Gastrocnemius medialis (tissue), 4 donors: ENCODE data around the gene ALG12. TPM values are rescaled to one million over a fixed set of nuclear protein-coding genes. Genes with fewer than 3 reads are reported as not detected.

Experiments
- ATAC-seq, 2 donors: fragments of 150-250 bp; one replicate each; pipeline ENCODE4 v1.9.1; 2016
- DNase-seq, 2 donors: peaks; one replicate each; pipeline ENCODE4 v3.0.0-alpha.2; 2019
- H3K27ac ChIP-seq, 4 donors: fragments of 200-600 bp; sonication (generic); 1 replicate in 1 of 4; 2 replicates in 3 of 4; pipeline ENCODE4 v1.5.1; 2016 to 2018; ENCODE audit warnings: mild to moderate bottlenecking in 2 of 4, moderate library complexity in 1 of 4
- H3K27me3 ChIP-seq, 3 donors: fragments of 200-600 bp; sonication (generic) in 2 of 3; 1 replicate in 1 of 3; 2 replicates in 2 of 3; pipeline versions ENCODE4 v1.5.1 to v1.6.0; 2016 to 2019; ENCODE audit warnings: mild to moderate bottlenecking in 1 of 3, moderate library complexity in 1 of 3
- H3K36me3 ChIP-seq, 2 donors: fragments of 200-600 bp; sonication (generic) in 1 of 2; one replicate each; pipeline ENCODE4 v1.5.1; 2017 to 2018
- H3K4me1 ChIP-seq, 2 donors: fragments of 200-600 bp; sonication (generic) in 1 of 2; one replicate each; pipeline ENCODE4 v1.5.1; 2016 to 2017; ENCODE audit warnings: mild to moderate bottlenecking in 2 of 2
- H3K4me3 ChIP-seq, 4 donors: fragments of 200-600 bp; sonication (generic) in 3 of 4; 1 replicate in 1 of 4; 2 replicates in 3 of 4; pipeline ENCODE4 v1.5.1; 2016 to 2019; ENCODE audit warnings: mild to moderate bottlenecking in 2 of 4
- H3K9me3 ChIP-seq, 3 donors: fragments of 200-600 bp; sonication (generic) in 2 of 3; 1 replicate in 1 of 3; 2 replicates in 2 of 3; pipeline ENCODE4 v1.5.1; 2016 to 2019
- CTCF ChIP-seq, 5 experiments: fragments of 450-650 bp in 3 of 5; fragments of 200-600 bp in 2 of 5; sonication (generic) in 2 of 5; IDR thresholded peaks in 4 of 5; conservative IDR thresholded peaks in 1 of 5; 1 replicate in 4 of 5; 2 replicates in 1 of 5; pipeline ENCODE4 v1.5.1; 2016 to 2019; ENCODE audit warnings: antibody characterized with exemption in 5 of 5, mild to moderate bottlenecking in 3 of 5, moderate library complexity in 3 of 5
- POLR2A ChIP-seq, 2 donors: fragments of 450-650 bp; IDR thresholded peaks; one replicate each; pipeline ENCODE4 v1.6.1; 2017; ENCODE audit warnings: antibody characterized with exemption in 2 of 2, mild to moderate bottlenecking in 2 of 2, moderate library complexity in 2 of 2
- in situ Hi-C, 4 donors: fragments of 200-750 bp; cut with MboI; loops; one replicate each; pipeline versions ENCODE4 v1.15.0 to v1.8.0; 2017; ENCODE audit warnings: low sequenced_read_pairs in 4 of 4
- intact Hi-C: fragments of 100-400 bp; cut with DNase I; formaldehyde crosslinking; loops from one replicate; pipeline ENCODE4 v1.15.1; 2023; ENCODE audit warnings: low total_unique reads
- total RNA-seq, 4 donors: library from RNA; depleted of rRNA; stranded (reverse); fragments of >200 nt; gene quantifications; one replicate each; pipeline versions ENCODE4 v1.1.0 to v1.2.3, GENCODE V29; 2016

ALG12 gene
- total RNA-seq, 4 donors from 2014 or later = 6.4 to 9.6 (median 8.2) TPM

- Histone ChIP-seq H3K4me3 (no peak overlapping the region), H3K36me3 (peaks cover 0 to 13% of the 10 kb centered on the region in 2 donors), H3K27me3 (peaks cover 0 to 7% (median 4%) of the 10 kb centered on the region in 3 donors), H3K4me1 (peaks cover 20 to 24% of the 10 kb centered on the region in 2 donors), H3K9me3 (no peaks in the 10 kb centered on the region), H3K27ac (no peak overlapping the region)
- DNase-seq = no peak
- TF ChIP-seq CTCF (IDR thresholded peaks at IDR 0.05 in 4 of 5, conservative IDR thresholded peaks at IDR 0.05 in 1 of 5) = no peak
- TF ChIP-seq POLR2A (IDR thresholded peaks at IDR 0.05) = no peak
- intact Hi-C loops = no loop called here
- in situ Hi-C loops = no loop called here
- ATAC-seq = no peak
Measured at GRCh38 chr22:49927483-49928184, 9.4 kb upstream of the ALG12 start.

GRCh38 chr22:49926916-49927315 lies 8.7 kb upstream of the ALG12 start:
- no peak for TF ChIP-seq POLR2A (IDR thresholded peaks at IDR 0.05)
- TF ChIP-seq CTCF (IDR thresholded peaks at IDR 0.05 in 4 of 5, conservative IDR thresholded peaks at IDR 0.05 in 1 of 5) = no peak
- peaks cover 17% of the 10 kb centered on the region in 2 donors for H3K4me1 ChIP-seq
- in situ Hi-C loops = no loop called here
- H3K27ac ChIP-seq = no peak overlapping the region
- ATAC-seq (no peak), DNase-seq (no peak)
- intact Hi-C loops = no loop called here
- H3K4me3 ChIP-seq = no peak overlapping the region
- no peaks in the 10 kb centered on the region for H3K9me3 ChIP-seq
- peaks cover 0 to 7% (median 4%) of the 10 kb centered on the region in 3 donors for H3K27me3 ChIP-seq
- H3K36me3 ChIP-seq = peaks cover 0 to 13% of the 10 kb centered on the region in 2 donors

GRCh38 chr22:49925525-49926128 lies 7.4 kb upstream of the ALG12 start:
- Histone ChIP-seq H3K27me3 (peaks cover 0 to 7% (median 4%) of the 10 kb centered on the region in 3 donors), H3K4me3 (no peak overlapping the region), H3K9me3 (no peaks in the 10 kb centered on the region), H3K27ac (no peak overlapping the region), H3K36me3 (peaks cover 0 to 23% of the 10 kb centered on the region in 2 donors), H3K4me1 (peaks cover 8 to 10% of the 10 kb centered on the region in 2 donors)
- in situ Hi-C loops (no loop called here), intact Hi-C loops (no loop called here)
- no peak for TF ChIP-seq CTCF (IDR thresholded peaks at IDR 0.05 in 4 of 5, conservative IDR thresholded peaks at IDR 0.05 in 1 of 5)
- TF ChIP-seq POLR2A (IDR thresholded peaks at IDR 0.05) = no peak
- ATAC-seq (no peak), DNase-seq (no peak)

- no peak for TF ChIP-seq POLR2A (IDR thresholded peaks at IDR 0.05)
- TF ChIP-seq CTCF (IDR thresholded peaks at IDR 0.05 in 4 of 5, conservative IDR thresholded peaks at IDR 0.05 in 1 of 5) = no peak
- H3K27me3 ChIP-seq = peaks cover 0 to 7% (median 4%) of the 10 kb centered on the region in 3 donors
- peaks cover 3% of the 10 kb centered on the region in 2 donors for H3K4me1 ChIP-seq
- in situ Hi-C loops (no loop called here), intact Hi-C loops (no loop called here)
- H3K27ac ChIP-seq = no peak overlapping the region
- peaks cover 0 to 32% of the 10 kb centered on the region in 2 donors for H3K36me3 ChIP-seq
- ATAC-seq (no peak), DNase-seq (no peak)
- no peaks in the 10 kb centered on the region for H3K9me3 ChIP-seq
- no peak overlapping the region for H3K4me3 ChIP-seq
Measured at GRCh38 chr22:49924113-49924833, 6.0 kb upstream of the ALG12 start.
